A673 (cell line): ENCODE results near the gene SHISA9.

ENCODE experiments used
- EZH2 ChIP-seq: fragments of 200-600 bp; sonication (generic); IDR thresholded peaks from 2 replicates; pipeline ENCODE4 v1.6.1; 2017; ENCODE audit warnings: borderline replicate concordance, low read depth, mild to moderate bottlenecking, mixed read lengths, antibody characterized with exemption, low read length; ENCODE audit not compliant: poor library complexity, severe bottlenecking
- TF ChIP-seq, protein P1 (sequence below): fragments of 300-800, 200-600 bp; sonication (generic); conservative IDR thresholded peaks from 2 replicates; pipeline ENCODE4 v1.5.1; 2017; ENCODE audit warnings: low read depth, mild to moderate bottlenecking, antibody characterized with exemption, low read length, moderate library complexity, mixed read lengths

DNA sequence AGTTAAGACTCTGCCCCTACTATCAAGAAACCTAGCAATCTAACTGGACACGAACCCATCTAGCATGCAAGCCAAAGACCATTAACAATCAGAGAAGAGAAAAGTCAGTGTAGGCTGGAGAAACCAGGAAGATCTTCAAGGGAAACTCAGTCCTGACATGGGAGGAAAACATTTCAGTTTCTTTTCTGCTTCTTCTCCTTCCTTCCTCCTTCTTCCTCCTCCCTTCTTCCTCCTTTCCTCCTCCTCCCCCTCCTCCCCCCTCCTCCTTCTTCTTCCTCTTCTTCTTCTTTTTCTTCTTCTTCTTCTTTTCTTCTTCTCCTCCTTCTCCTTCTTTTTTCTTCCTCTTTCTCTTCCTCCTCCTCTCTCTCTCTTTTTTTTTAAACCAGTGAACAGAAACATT, 29.6 kb upstream of the SHISA9 start:
- TF ChIP-seq, protein P1, sequence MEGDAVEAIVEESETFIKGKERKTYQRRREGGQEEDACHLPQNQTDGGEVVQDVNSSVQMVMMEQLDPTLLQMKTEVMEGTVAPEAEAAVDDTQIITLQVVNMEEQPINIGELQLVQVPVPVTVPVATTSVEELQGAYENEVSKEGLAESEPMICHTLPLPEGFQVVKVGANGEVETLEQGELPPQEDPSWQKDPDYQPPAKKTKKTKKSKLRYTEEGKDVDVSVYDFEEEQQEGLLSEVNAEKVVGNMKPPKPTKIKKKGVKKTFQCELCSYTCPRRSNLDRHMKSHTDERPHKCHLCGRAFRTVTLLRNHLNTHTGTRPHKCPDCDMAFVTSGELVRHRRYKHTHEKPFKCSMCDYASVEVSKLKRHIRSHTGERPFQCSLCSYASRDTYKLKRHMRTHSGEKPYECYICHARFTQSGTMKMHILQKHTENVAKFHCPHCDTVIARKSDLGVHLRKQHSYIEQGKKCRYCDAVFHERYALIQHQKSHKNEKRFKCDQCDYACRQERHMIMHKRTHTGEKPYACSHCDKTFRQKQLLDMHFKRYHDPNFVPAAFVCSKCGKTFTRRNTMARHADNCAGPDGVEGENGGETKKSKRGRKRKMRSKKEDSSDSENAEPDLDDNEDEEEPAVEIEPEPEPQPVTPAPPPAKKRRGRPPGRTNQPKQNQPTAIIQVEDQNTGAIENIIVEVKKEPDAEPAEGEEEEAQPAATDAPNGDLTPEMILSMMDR = no peak
- TF ChIP-seq EZH2 = no peak
